NAMALWA (cell line): ENCODE data around the gene IL20.
A peak's percentile ranks its signal among the peaks of the same experiment; 100 is the strongest.
"Not testable (repeated sequence)": the region's sequence is repeated elsewhere in the genome, so short reads cannot be mapped to it uniquely, and the experiment has no call there.

Experiments used
- DNase-seq: peaks from one replicate; pipeline ENCODE4 v3.0.0-alpha.2; 2015; ENCODE audit warnings: low spot score

Gene IL20

DNA sequence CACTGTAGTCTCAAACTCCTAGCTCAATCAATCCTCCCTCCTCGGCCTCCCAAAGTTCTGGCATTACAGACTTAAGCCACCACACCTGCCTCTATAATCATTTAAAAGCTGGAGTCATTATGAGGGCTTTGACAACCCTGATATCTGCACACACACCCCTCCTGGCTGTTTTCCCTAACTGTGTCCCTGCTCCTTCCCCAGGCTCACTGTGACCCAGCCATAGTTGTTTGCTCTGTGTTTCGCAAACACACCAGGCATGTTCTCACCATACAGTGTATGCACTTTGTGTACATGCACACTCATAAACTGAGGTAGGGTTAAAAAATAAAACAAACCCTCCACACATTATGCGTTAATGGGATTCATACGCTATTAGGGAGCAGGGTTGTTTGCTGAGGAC lies 21.8 kb upstream of the IL20 start:
- no peak for DNase-seq

DNA sequence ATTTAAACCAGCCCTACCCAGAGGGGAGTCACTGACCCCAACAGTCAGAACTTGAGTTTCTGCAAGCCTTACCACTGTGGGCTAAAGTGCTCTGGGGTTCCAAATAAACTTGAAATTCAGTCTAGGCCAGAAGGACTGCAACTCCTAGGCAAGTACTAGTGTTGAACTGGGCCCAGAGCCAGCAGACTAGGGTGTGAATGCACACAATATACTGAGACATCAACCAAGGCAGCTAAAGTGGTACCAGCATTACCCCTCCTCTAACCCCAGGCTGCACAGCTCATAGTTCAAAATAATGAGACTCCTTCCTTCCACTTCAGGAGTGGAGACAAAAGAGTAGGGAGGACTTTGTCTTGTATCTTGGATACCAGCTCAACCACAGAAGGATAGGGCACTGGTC lies 18.9 kb upstream of the IL20 start:
- DNase-seq: no peak

DNA sequence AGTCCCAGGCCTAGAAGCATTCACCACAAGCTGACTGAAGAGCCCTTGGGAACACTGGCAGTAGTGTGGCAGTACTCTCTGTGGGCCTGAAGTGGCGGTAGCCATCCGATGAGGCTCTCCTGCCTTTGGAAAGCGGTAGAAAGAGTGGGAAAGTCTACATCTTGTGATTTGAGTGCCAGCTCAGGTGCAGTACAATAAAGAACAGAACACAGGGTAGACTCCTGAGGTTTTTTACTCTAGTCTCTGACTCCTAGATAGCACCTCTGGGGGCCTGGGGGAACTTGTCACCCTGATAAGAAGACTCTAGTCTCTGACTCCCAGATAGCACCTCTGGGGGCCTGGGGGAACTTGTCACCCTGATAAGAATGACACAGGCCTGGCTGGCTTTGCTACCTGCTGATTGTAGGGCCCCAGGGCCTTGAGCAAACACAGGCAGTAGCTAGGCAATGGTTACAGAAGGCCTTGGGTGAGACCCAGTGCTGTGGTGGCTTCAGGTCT lies 18.0 kb upstream of the IL20 start:
- DNase-seq: no peak

DNA sequence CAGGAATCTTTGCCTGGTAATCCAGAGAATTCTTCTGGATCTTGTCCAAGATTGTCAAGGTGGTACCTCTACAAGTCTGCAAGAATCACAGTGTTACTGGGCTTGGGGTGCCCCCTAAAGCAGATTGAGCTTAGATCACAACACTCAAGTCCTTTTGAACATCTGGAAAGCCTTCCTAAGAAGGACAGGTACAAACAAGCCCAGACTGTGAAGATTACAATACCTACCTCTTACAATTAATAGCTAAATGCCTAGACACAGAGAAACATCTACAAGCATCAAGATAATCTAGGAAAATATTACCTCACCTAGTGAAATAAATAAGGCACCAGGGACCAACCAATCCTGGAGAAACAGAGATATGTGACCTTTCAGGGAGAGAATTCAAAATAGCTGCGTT lies 17.5 kb upstream of the IL20 start:
- no peak for DNase-seq

DNA sequence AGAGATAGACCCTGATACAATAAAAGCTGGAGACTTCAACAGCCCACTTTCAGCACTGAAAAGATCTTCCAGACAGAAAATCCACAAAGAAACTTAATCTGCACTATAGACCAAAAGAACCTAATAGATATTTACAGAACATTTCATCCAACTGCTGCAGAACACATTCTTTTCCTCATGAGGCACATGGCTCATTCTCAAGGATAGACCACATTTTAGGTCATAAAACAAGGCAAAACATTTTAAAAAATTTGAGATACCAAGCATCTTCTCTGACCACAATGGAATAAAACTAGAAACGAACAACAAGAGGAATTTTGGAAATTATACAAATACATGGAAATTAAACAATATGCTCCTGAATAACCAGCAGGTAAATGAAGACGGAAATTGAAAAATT lies 15.0 kb upstream of the IL20 start:
- no peak for DNase-seq

DNA sequence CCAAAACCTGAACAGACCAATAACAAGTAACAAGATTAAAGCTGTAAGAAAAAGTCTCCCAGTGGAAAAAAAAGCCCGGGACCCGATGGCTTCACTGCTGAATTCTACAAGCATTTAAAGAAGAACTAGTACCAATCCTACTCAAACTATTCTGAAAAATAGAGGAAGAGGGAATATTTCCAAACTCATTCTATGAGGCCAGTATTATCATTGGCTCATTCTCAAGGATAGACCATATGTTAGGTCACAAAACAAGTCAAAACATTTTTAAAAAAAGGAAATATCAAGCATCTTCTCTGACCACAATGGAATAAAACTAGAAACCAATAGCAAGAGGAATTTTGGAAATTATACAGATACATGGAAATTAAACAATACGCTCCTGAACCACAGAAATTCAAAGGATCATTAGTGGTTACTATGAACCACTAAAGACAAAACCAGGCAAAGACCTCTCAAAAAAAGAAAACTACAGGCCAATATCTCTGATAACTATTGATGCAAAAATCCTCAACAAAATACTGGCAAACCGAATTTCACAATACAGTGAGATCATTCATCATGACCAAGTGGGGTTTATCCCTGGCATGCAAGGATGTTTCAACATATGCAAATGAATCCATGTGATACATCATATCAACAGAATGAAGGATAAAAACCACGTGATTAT lies 13.9 kb upstream of the IL20 start:
- no peak for DNase-seq

DNA sequence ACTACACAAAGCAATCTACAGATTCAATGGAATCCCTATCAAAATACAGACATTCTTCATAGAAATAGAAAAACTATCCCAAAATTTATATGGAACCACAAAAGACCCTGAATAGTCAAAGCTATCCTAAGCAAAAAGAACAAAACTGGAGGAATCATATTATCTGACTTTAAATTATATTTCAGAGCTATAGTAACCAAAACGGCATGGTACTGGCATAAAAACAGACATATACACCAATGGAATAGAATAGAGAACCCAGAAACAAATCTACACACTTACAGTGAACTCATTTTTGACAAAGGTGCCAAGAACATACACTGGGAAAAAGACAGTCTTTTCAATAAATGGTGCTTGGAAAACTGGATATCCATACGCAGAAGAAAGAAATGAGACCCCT lies 12.8 kb upstream of the IL20 start:
- DNase-seq: not testable (repeated sequence)

DNA sequence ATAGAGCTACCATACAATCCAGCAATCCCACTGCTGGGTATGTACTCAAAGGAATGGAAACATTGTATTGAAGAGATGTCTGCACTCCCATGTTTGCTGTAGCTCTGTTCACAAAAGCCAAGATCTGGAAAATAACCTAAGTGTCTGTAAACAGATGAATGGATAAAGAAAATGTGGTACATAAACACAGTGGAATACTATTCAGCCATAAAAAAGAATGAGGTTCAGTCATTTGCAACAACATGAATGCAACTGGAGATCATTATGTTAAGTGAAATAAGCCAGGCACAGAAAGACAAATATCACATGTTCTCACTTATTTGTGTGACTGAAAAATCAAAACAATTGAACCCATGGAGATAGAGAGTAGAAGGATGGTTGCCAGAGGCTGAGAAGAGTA lies 11.7 kb upstream of the IL20 start:
- not testable (repeated sequence) for DNase-seq

DNA sequence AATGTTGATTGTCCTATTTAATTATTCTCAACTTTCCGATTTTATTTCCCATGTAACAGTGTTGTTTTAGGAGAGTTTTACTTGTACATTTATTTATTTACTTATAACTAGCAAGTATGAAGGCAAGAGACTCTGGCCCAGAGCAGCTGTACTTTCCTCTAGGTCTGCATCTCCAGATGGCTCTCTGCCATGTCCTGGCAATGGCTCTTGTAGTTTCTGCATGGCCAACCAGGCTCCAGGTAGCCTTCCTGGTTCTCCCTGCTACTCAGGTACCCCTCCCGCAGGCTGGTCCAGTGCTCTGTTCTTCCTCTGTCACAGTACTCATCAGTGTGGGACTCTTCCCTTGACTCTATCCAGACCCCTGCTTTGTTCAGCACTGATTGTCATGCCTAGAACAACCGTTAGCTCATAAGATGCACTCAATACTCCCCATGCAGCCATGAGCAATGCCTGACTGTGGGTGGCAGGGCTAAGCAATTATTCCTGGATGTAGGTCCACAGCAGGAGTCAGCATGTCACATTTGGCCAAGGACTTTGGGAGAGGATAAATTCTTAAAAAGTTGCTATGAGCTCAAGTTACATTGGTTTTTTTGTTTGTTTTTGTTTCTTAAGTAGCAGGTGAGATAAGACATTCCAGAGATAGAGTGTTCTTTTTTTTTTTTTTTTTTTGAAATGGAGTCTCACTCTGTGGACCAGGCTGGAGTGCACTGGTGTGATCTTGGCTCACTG lies 10.9 kb upstream of the IL20 start:
- DNase-seq: no peak

DNA sequence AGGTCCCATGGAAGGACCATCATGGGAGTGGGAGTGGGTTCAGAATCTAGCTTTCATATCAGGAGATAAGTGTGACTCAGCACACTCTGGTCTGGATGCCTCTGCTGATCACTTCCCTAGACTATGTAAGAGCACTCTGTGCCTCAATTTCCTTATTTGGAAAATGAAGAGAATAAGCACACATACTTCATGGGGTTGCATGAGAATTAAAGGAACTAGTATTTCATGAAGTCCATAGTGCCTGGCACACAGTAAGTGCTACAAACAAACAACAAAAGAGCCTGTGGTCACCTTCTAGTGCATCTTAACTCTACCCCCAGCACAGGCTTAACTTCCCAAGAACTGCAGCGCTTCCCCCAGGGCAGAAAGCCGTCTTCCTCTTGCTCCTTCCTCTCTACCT lies 9.6 kb upstream of the IL20 start:
- DNase-seq: no peak

DNA sequence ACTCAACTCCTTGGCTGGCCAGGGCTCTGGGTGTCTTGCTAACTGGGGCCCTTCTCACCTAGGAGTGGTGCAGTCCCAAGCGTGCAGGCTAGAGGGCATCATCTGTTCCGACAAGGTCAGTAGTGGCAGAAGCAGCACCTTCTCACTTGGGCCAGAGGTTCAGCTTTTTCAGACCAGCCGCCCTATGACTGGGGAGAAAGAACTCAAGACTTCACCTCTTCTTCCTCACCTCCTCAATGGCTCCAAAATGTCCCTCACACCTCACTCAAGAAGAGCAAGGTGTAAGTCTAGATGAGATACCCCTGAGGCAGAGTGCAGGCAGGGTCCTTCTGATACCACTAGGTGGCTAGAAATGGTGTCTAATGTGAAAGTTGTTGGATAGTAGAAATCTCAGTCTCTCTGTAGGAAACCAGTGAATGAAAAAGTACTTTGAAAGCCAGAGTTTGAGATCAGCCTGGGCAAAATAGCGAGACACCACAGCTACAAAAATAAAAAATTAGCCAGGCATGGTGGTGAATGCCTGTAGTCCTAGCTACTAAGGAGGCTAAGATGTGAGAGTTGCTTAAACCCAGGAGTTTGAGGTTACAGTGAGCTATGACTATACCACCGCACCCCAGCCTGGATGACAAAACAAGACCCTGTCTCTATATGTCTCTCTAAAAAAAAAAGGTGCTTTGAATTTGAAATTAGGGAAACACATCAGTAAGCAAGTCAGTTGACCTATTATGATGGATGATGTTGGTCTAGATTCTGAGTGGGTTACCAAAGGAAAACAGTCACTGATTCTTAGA lies 8.6 kb upstream of the IL20 start:
- DNase-seq: peak; percentile 61

DNA sequence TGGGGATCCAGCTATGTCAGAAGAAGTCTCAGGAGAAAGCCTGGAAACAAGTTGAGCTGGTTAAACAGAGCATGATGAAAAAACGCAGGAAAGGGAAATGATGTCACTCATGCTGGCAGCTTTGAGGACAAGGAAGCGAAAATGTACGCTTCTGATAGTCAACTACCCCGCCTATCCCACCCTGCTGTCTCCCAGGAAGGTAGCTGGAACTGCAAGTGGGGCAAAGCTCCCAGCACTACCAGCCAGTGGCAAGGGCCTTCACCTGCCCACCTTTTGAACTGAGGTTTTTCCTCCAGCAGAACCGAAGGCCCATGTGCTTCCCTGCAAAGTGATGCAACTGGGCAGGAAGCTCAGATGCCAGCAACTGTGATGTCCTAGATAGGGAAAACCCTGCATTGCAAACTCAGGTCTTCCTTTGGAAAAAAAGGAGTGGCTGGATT lies 6.3 kb upstream of the IL20 start:
- DNase-seq: no peak

DNA sequence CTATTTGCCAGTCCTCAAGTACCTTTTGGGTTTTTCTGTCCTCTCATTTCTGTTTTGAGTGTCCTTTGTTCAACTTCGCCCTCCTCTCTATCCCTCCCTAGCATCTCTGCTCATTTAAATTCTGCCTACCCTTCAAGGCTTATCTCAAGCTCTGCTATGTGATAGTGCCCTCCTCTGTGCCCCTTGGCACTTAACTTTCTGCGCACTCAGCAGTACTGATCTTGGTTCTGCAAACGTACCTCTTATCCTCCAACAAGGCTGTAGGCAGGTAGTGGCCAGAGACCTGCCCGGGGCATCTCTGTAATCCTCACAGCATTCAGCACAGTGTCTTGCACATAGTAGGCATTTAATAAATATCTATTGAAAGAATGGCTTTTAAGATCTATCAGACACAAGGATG lies 5.3 kb upstream of the IL20 start:
- DNase-seq: no peak

DNA sequence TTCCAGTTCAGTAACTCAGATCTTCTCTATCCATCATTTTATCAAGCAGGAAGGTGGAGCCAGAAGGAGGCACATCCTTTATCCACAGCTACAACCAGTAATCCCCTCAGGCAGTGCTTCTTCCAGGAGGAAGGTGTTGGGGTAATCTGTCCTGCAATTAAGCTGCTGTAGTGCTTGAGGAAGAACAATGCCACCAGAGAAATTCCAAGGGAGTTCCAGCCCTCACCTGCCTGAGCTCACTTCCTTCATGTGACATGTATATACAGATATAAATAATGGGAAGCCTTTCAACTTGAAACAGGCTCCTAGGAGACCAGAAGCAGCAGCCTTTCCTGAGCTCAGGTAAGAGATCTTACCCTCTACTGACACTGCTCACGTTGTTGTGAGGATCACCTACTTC lies 2.2 kb upstream of the IL20 start:
- DNase-seq: no peak

DNA sequence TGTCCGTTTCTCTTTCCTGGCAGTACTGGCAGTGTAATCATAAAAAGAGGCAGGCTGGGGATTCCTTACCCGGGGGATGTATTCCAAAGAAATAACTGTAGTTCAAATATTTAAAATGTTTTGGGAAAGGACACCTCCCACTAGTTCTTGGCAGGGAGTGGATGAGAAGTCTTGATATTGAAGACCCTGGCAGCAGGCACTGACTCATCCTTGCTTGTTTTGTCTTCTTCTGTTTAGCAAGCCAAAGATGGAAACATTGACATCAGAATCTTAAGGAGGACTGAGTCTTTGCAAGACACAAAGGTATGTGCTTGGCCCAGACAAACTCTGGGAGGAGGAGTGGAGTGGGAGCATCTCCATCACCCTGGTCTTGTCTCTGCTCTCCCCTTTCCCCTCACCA lies 639 bp downstream of the IL20 start:
- no peak for DNase-seq

DNA sequence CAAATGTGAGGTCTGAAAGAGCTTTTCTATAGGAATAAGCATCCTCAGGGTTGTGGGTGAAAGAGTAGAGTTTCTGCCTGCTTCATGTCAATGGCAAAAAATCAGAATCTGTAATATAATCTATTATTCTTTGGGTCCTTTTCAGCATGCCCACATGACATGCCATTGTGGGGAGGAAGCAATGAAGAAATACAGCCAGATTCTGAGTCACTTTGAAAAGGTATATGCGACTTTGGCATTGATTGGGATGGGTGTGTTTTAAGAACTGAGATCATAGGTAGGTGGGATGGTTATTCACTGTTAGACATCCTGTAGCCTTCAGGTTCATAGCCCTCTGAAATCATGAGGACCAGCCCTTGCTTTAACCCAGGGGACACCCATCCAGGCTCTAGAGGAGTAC lies 1.8 kb downstream of the IL20 start:
- no peak for DNase-seq

DNA sequence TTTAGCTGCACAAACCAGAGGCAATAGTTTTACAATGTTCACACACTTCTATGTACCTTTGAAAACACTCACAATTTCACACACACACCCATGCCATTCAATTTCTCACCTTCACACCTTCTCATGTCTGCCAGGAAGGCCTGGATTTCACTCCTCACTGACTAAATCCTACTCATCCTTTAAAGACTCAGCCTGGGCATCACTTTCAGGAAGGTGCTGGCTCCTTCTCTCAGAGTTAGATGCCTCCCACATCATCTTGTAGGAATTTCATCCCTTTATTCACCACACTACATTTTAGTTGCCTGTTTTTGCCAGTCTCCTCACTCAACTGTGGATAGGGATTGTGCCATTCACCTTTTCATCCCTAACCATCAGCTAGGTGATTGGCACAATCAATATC lies 2.3 kb downstream of the IL20 start:
- DNase-seq: no peak

DNA sequence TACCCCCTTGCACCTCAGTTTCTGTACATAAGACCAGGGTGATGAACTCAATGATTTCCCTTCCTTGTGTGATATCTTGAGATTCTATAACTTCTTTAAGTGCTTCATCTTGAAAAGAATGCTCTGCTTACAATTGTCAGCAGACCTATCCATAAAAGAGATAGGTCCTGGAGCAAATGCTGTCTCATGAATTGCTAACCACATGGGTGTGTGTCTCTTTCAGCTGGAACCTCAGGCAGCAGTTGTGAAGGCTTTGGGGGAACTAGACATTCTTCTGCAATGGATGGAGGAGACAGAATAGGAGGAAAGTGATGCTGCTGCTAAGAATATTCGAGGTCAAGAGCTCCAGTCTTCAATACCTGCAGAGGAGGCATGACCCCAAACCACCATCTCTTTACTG lies 2.8 kb downstream of the IL20 start:
- DNase-seq: no peak

DNA sequence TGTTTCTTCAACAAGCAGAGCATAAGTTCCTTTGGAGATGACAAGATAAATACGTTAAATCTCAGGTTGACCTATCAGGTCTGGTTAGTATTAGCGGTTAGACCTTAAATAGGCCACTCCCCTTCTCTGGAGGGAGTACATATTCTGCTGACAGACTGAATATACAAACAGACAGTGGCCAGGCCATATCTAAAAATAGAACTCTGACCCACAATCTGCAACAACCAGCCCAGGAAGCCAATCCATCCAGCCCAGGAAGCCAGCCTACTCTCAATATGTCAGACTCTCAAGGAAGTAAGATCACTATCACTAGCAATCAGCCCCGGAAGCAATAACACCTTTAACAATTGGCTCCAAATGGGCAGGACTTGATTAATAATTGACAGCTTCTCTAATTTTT lies 6.7 kb downstream of the IL20 start:
- no peak for DNase-seq

DNA sequence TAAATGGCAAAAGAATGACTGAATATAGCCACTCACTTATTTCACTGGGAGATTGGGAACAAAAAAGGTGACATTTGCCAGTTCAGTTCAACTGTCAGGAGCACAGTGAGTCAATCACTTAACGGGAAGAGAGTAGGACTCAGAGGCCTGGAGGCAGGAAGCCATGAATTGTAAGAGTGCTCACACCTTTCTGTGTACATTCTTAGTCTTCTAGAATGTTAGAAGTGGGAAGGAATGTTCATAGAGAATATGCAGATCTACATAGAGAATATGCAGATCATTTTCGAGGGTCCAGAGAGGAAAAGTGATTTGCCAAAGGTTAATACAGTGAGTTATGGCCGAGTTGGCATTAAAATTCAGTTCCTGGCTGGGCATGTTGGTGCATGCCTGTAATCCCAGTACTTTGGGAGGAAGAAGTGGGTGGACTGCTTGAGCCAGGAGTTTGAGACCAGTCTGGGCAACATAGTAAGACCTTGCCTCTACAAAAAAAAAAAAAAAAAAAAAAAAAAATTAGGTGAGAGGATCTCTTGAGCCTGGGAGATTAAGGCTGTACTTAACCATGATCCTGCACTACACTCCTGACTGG lies 8.3 kb downstream of the IL20 start:
- DNase-seq: no peak

DNA sequence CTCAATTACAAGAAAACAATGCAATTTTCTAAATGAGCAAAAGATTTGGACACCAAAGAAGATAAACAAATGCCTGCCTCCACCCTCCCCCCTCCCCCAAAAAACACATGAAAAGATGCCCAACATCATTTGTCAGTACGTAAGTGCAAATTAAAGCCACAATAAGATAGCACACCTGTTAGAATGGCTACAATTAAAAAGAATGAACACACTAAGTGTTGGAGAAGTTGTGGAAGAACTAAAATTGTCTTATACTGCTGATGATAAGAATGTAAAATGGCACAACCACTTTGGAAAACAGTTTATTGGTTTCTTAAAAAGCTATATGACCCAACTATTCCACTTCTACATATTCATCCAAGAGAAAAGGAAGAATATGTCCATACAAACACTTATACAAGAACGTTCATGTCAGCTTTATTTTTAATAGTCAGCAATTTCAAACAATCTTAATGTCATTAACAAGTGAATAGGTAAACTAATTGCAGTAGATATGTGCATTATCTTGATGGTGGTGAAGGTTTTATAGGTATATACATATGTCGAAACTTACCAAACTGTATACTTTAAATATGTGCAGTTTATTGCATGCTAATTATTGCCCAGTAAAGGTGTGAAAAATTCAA lies 10.4 kb downstream of the IL20 start:
- DNase-seq: no peak

DNA sequence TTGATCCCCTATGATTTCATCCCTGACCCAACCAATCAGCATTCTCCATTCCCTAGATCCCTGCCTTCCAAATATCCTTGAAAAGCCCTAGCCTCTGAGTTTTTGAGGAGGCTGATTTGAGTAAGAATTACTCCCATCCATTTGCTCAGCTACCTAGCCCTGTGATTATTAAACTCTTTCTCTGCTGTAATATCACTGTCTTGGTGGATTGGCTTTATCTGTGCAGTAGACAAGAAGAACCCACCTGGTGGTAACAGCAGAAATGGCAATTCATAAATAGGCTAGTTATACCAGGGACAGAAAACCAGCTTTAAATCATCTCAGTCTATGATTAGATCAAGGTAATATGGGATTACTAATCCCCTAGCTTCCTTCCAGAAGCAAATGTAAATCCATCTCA lies 13.0 kb downstream of the IL20 start:
- peak; percentile 43 for DNase-seq
